ENCODE measurements around the gene URB1. TPM values are rescaled to one million over a fixed set of nuclear protein-coding genes. Genes with fewer than 3 reads are reported as not detected.

URB1 gene
- total and polyA plus RNA-seq, 2 experiments from 2014 or later = 3.4 to 10.1 TPM

DNA sequence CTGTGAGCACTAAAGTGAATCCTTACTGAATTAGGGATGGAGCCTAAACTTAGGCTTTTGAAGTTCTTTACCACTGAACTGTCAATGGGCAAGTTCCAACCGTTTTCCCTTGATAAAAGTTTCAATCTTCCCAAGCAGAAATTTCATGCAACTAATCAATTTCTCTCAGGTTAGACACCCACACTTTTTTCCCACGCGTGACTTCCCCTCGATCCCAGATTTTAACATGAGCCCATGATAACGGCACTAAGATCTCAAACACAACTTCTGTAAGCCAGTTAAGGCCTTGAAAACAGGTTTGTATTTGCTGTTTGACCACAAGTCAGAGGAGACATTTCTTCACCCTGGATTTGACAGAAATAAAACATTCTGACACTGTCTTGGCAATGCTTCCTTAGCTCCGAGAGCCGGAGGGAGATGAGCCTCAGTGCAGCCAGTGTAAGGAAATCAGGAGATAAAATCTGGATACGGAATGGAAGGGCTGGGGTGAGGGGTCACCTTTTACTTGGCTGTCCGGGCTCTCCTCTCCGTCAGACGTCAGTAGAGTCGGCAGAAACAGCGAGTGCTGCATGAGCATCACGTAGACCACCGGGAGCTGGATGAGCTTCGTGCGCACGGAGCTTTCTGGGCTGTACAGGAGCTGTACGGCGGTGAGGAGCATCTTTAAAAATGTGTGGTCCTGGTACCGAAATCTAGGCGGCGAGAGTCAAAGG is 54.4 kb downstream of the URB1 start:
- Histone ChIP-seq H3K9me2 (replicated peaks; ENCODE audit: insufficient read depth) (no peaks in the 10 kb centered on the region), H2AFZ (no peak overlapping the region), H3K79me2 (no peaks in the 10 kb centered on the region), H3K4me3 (no peak overlapping the region), H3K27me3 (no peaks in the 10 kb centered on the region), H3K4me1 (ENCODE audit: insufficient read depth) (no peaks in the 10 kb centered on the region), H3K4me2 (no peak overlapping the region), H3K9me3 (ENCODE audit: low read depth) (no peaks in the 10 kb centered on the region), H3K36me3 (replicated peaks; ENCODE audit: insufficient read depth, low read depth) (no peaks in the 10 kb centered on the region), H4K20me1 (ENCODE audit: insufficient read depth, poor library complexity, severe bottlenecking) (no peaks in the 10 kb centered on the region), H3K27ac (no peak overlapping the region)
- WGBS (ENCODE audit: low lambda C conversion rate, missing lambda C conversion rate) = 97% methylated on average over 23 of the region's 23 CpGs
- no peak for DNase-seq (ENCODE audit: low spot score)
- TF ChIP-seq EZH2 (IDR thresholded peaks at IDR 0.05; ENCODE audit: borderline replicate concordance) (no peak), EZH2phosphoT487 (IDR thresholded peaks at IDR 0.05; ENCODE audit: low read depth, severe bottlenecking, unreplicated experiment) (no peak)
- TF ChIP-seq, protein P1, sequence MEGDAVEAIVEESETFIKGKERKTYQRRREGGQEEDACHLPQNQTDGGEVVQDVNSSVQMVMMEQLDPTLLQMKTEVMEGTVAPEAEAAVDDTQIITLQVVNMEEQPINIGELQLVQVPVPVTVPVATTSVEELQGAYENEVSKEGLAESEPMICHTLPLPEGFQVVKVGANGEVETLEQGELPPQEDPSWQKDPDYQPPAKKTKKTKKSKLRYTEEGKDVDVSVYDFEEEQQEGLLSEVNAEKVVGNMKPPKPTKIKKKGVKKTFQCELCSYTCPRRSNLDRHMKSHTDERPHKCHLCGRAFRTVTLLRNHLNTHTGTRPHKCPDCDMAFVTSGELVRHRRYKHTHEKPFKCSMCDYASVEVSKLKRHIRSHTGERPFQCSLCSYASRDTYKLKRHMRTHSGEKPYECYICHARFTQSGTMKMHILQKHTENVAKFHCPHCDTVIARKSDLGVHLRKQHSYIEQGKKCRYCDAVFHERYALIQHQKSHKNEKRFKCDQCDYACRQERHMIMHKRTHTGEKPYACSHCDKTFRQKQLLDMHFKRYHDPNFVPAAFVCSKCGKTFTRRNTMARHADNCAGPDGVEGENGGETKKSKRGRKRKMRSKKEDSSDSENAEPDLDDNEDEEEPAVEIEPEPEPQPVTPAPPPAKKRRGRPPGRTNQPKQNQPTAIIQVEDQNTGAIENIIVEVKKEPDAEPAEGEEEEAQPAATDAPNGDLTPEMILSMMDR (IDR thresholded peaks at IDR 0.05; ENCODE audit: poor library complexity) = no peak

DNA sequence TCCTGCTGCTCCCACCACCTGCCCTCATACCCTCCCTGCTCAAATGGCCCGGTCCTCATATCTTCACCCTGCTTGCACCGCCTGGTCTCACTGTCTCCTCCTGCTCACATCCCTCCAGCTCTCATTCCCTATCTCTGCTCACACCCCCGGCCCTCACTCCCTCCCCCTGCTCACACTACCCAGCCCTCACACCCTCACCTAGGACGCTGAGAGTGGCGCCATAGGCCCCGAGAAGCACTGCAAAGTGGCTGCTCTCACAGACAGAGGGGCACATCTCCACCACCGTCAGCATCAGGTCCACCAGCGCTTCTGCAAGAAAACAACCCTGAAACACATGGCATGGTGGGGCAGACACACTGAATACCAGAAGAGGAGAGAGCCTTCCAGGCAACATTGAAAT is 55.6 kb downstream of the URB1 start:
- Histone ChIP-seq H4K20me1 (ENCODE audit: insufficient read depth, poor library complexity, severe bottlenecking) (no peaks in the 10 kb centered on the region), H3K79me2 (no peaks in the 10 kb centered on the region), H3K36me3 (replicated peaks; ENCODE audit: insufficient read depth, low read depth) (no peaks in the 10 kb centered on the region), H2AFZ (no peak overlapping the region), H3K4me3 (no peak overlapping the region), H3K27me3 (no peaks in the 10 kb centered on the region), H3K9me3 (ENCODE audit: low read depth) (no peaks in the 10 kb centered on the region), H3K4me2 (no peak overlapping the region), H3K4me1 (ENCODE audit: insufficient read depth) (no peaks in the 10 kb centered on the region), H3K27ac (no peak overlapping the region), H3K9me2 (replicated peaks; ENCODE audit: insufficient read depth) (no peaks in the 10 kb centered on the region)
- TF ChIP-seq EZH2 (IDR thresholded peaks at IDR 0.05; ENCODE audit: borderline replicate concordance) = no peak
- TF ChIP-seq, protein P1 (IDR thresholded peaks at IDR 0.05; ENCODE audit: poor library complexity) = no peak
- TF ChIP-seq EZH2phosphoT487 (IDR thresholded peaks at IDR 0.05; ENCODE audit: low read depth, severe bottlenecking, unreplicated experiment) = no peak
- no peak for DNase-seq (ENCODE audit: low spot score)
- 95% methylated on average over 8 of the region's 8 CpGs for WGBS (ENCODE audit: low lambda C conversion rate, missing lambda C conversion rate)

DNA sequence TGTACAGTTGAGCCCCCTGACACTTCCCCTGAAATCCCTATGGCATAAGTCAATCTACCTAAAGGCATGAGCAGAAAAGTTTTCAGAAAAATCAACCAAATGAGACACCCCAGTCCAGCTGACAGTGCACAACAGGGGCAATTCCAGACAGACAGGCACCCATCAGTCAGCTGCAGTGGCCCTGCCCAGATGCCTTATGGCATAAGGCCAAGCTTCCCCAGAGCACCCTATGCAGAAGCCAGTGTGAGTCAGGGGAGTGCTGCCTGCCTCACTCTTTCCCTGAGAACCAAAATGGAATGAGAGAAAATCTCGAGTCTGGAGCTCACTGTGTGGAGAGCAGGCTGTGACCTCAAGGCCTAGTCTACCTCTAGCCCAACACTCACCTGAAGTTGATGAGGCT is 56.1 kb downstream of the URB1 start:
- Histone ChIP-seq H2AFZ (no peak overlapping the region), H3K27me3 (no peaks in the 10 kb centered on the region), H4K20me1 (ENCODE audit: insufficient read depth, poor library complexity, severe bottlenecking) (no peaks in the 10 kb centered on the region), H3K79me2 (no peaks in the 10 kb centered on the region), H3K9me3 (ENCODE audit: low read depth) (no peaks in the 10 kb centered on the region), H3K27ac (no peak overlapping the region), H3K9me2 (replicated peaks; ENCODE audit: insufficient read depth) (no peaks in the 10 kb centered on the region), H3K36me3 (replicated peaks; ENCODE audit: insufficient read depth, low read depth) (no peaks in the 10 kb centered on the region), H3K4me2 (no peak overlapping the region), H3K4me3 (no peak overlapping the region), H3K4me1 (ENCODE audit: insufficient read depth) (no peaks in the 10 kb centered on the region)
- DNase-seq (ENCODE audit: low spot score) = no peak
- TF ChIP-seq EZH2phosphoT487 (IDR thresholded peaks at IDR 0.05; ENCODE audit: low read depth, severe bottlenecking, unreplicated experiment) = no peak
- no peak for TF ChIP-seq EZH2 (IDR thresholded peaks at IDR 0.05; ENCODE audit: borderline replicate concordance)
- TF ChIP-seq, protein P1 (IDR thresholded peaks at IDR 0.05; ENCODE audit: poor library complexity) = no peak
- WGBS (ENCODE audit: low lambda C conversion rate, missing lambda C conversion rate) = 79% methylated on average over 1 of the region's 1 CpG

All from hepatocyte (in vitro differentiated cells).